ENCODE results near the gene GNL3. TPM values are rescaled to one million over a fixed set of nuclear protein-coding genes. Genes with fewer than 3 reads are reported as not detected.
"Not testable (repeated sequence)": the region's sequence is repeated elsewhere in the genome, so short reads cannot be mapped to it uniquely, and the experiment has no call there.

Gene GNL3
- total RNA-seq, 1 experiment from 2014 or later = 75.7 TPM

- DNase-seq (ENCODE audit: low spot score) = no peak
Measured at GRCh38 chr3:52721002-52721729, 35.3 kb downstream of the GNL3 start.

DNA sequence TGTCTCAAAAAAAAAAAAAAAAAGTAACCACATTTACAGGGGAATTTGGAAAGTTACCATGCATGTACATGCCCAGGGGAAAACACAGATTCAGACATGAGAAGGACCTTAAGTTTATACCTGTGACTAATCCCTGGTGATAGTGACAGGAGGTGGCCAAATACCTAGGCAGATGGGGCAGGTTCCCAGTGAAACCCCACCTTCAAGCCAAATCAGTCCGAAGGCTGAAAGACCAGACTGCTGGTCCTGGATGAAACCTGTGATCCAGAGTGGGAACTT lies 35.8 kb downstream of the GNL3 start:
- DNase-seq (ENCODE audit: low spot score) = no peak

- DNase-seq (ENCODE audit: low spot score) = no peak
Measured at GRCh38 chr3:52722491-52722890, 36.7 kb downstream of the GNL3 start.

GRCh38 chr3:52723935-52724334 lies 38.1 kb downstream of the GNL3 start:
- DNase-seq (ENCODE audit: low spot score) = no peak

DNA sequence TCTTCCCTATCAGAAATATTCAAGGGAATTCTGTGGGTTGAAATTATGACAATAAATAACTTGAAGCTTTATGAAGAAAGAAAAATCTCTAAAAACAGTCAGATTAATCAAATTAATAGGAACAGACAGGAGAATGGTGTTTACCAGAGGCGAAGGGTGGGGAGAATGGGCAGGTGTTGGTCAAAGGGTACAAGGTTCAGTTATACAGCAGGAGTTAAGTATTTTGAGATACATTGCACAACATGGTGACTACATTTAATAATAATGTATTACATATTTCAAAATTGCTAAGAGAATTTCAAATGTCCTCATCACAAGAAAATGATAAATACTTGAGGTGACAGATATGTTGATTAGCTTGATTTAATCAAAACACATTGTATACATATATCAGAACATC lies 38.7 kb downstream of the GNL3 start:
- DNase-seq (ENCODE audit: low spot score) = no peak

GRCh38 chr3:52728753-52729152 lies 42.9 kb downstream of the GNL3 start:
- not testable (repeated sequence) for DNase-seq (ENCODE audit: low spot score)

GRCh38 chr3:52730681-52731080 lies 44.8 kb downstream of the GNL3 start:
- DNase-seq (ENCODE audit: low spot score) = no peak

- DNase-seq (ENCODE audit: low spot score) = no peak
Measured at GRCh38 chr3:52731590-52731989, 45.8 kb downstream of the GNL3 start.

DNA sequence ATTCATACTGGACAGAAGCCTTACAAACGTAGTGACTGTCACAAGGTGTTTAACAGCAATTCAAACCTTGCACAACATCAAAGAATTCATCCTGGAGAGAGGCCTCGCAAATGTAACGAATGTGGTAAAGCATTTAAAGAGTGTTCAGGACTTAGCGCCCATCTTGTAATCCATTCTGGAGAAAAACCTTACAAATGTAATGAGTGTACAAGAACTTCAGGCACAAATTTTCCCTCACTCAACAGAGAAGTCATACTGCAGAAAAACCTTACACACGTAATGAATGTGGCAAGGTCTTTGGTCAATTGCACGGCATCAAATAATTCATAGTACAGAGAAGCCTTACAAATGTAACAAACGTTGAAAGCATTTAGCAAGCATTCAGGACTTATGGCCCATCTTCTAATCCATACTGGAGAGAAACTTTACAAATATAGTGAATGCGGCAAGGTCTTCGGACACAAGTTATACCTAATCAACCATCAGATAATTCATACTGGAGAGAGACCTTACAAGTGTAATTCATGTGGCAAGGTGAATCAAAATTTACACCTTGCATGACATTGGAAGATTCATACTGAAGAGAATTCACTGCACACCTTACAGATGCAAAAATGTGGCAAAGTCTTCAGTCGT lies 47.5 kb downstream of the GNL3 start:
- DNase-seq (ENCODE audit: low spot score) = no peak

- DNase-seq (ENCODE audit: low spot score) = no peak
Measured at GRCh38 chr3:52739730-52740129, 53.9 kb downstream of the GNL3 start.

DNA sequence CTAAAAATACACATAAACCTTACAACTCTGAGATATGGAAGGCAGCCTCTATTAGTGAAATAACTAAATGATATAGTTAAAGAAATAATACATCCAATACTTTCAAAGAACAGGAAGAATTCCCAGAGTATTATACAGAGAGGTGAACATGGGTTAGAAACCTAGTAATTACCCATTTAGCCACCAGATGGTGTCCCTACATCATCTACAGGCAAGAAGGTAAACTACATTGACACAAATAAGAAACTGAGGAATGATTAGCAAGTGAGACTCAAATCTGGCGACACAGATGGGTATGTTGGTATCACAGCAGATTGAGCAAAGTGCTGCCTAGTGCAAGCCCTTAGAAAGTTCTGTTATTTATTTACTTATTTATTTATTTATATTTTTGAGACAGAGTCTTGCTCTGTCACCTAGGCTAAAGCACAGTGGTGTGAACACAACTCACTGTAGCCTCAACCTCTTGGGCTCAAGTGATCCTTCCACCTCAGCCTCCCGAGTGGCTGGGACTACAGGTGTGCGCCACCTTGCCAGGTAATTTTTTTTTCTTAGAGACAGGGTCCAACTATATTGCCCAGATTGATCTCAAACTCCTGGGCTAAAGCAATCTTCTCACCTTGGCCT lies 56.7 kb downstream of the GNL3 start:
- no peak for DNase-seq (ENCODE audit: low spot score)

GRCh38 chr3:52743152-52743551 lies 57.3 kb downstream of the GNL3 start:
- no peak for DNase-seq (ENCODE audit: low spot score)

DNA sequence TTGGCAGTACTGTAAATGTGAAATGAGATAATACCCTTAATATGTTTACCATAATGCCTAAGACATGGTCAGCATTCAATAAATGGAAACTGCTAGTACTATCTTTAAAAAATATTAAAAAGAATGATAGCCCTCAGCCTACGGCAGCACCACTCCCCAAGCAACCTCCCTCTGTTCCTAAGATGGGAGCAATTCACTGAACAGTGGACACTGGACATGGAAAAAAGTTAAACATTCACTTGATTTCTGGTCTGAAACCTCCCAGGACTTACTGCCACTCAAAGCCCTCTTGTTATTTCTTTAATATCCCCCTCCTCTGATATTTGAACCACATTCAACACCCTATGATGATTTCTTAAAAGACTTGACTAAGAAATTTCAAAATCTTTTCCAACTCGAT lies 57.9 kb downstream of the GNL3 start:
- DNase-seq (ENCODE audit: low spot score) = no peak

Other genes with a start within 250 kb of the GNL3 start
- gene SEMA3G, start 240.9 kb upstream of the GNL3 start, total RNA-seq (2014; rRNA removed; shearing (Covaris generic)) = 0.29 TPM in 1 of 2 replicates, not detected in the other
- gene TNNC1, start 232.0 kb upstream of the GNL3 start, total RNA-seq (2014; rRNA removed; shearing (Covaris generic)) = 1.3 TPM in 1 of 2 replicates, not detected in the other
- gene NISCH, start 230.4 kb upstream of the GNL3 start, total RNA-seq (2014; rRNA removed; shearing (Covaris generic)) = 7.5 and 13.7 TPM in 2 replicates
- gene STAB1, start 190.7 kb upstream of the GNL3 start, total RNA-seq (2014; rRNA removed; shearing (Covaris generic)) = not detected in 2 replicates
- gene NT5DC2, start 152.2 kb upstream of the GNL3 start, total RNA-seq (2014; rRNA removed; shearing (Covaris generic)) = 44.5 and 46.9 TPM in 2 replicates
- gene UQCC5, start 149.4 kb upstream of the GNL3 start, total RNA-seq (2014; rRNA removed; shearing (Covaris generic)) = 1.5 and 102 TPM in 2 replicates
- gene PBRM1, start 119 bp upstream of the GNL3 start, total RNA-seq (2014; rRNA removed; shearing (Covaris generic)) = 17.3 and 17.4 TPM in 2 replicates
- 67.5 and 82.7 TPM in 2 replicates for gene GLT8D1, start 19.8 kb downstream of the GNL3 start, total RNA-seq (2014; rRNA removed; shearing (Covaris generic))
- 153 and 208 TPM in 2 replicates for gene SPCS1, start 20.1 kb downstream of the GNL3 start, total RNA-seq (2014; rRNA removed; shearing (Covaris generic))
- gene NEK4, start 84.9 kb downstream of the GNL3 start, total RNA-seq (2014; rRNA removed; shearing (Covaris generic)) = 9.0 and 10.9 TPM in 2 replicates
- gene ITIH1, start 91.6 kb downstream of the GNL3 start, total RNA-seq (2014; rRNA removed; shearing (Covaris generic)) = not detected in 2 replicates
- gene ITIH3, start 108.8 kb downstream of the GNL3 start, total RNA-seq (2014; rRNA removed; shearing (Covaris generic)) = not detected in 2 replicates
- gene ITIH4, start 144.6 kb downstream of the GNL3 start, total RNA-seq (2014; rRNA removed; shearing (Covaris generic)) = 0.10 and 6.1 TPM in 2 replicates
- not detected in 2 replicates for gene MUSTN1, start 149.0 kb downstream of the GNL3 start, total RNA-seq (2014; rRNA removed; shearing (Covaris generic))
- 4.0 and 5.0 TPM in 2 replicates for gene STIMATE, start 211.5 kb downstream of the GNL3 start, total RNA-seq (2014; rRNA removed; shearing (Covaris generic))